ENCODE measurements around the gene TMEM217. TPM values are rescaled to one million over a fixed set of nuclear protein-coding genes. Genes with fewer than 3 reads are reported as not detected.
A peak's percentile ranks its signal among the peaks of the same experiment; 100 is the strongest.
"Not testable (repeated sequence)": the region's sequence is repeated elsewhere in the genome, so short reads cannot be mapped to it uniquely, and the experiment has no call there.

TMEM217 gene
- 1 to 10 TPM; 2.0 to 9.6 TPM for total RNA-seq

- peak within 1 kb of the TSS; percentile 98 to 99 for H3K27ac Mint-ChIP-seq
- ATAC-seq, result peak; percentile 93 to 99
- H3K9me3 Mint-ChIP-seq, result peaks cover 0 to 3% of the 10 kb centered on the region in 2 donors
- H3K36me3 Mint-ChIP-seq, result peaks cover 5 to 28% of the 10 kb centered on the region in 2 donors
- peak; percentile 95 to 97 for DNase-seq (ENCODE audit: low spot score in 2 of 2)
Measured at GRCh38 chr6:37257634-37258404, at the start of gene TMEM217, which contains the start of gene TBC1D22B. Gene TMEM217, minus strand, starts transcription at chr6:37258144. Its CDS starts 39,114 bp downstream, at chr6:37219030. Gene TBC1D22B, plus strand, starts transcription at chr6:37257772. Its CDS starts 146 bp downstream, at chr6:37257918.

- H3K27ac Mint-ChIP-seq; H3K36me3 Mint-ChIP-seq; H3K9me3 Mint-ChIP-seq; ATAC-seq; DNase-seq (ENCODE audit: low spot score in 2 of 2): not testable (repeated sequence)
Measured at GRCh38 chr6:37307484-37307883, 49.5 kb upstream of the TMEM217 start.

GRCh38 chr6:37306624-37307222 lies 48.8 kb upstream of the TMEM217 start:
- H3K36me3 Mint-ChIP-seq, result no peaks in the 10 kb centered on the region
- no peak for ATAC-seq

GRCh38 chr6:37305841-37306425 lies 48.0 kb upstream of the TMEM217 start:
- Mint-ChIP-seq H3K9me3 (no peaks in the 10 kb centered on the region), H3K27ac (peak overlapping the region in 1 of 2 donors; percentile 58), H3K36me3 (no peaks in the 10 kb centered on the region)
- DNase-seq (ENCODE audit: low spot score in 2 of 2) (no peak), ATAC-seq (no peak)

More at GRCh38 chr6:37306624-37307222, 48.8 kb upstream of the TMEM217 start:
- Mint-ChIP-seq H3K27ac (peak overlapping the region in 1 of 2 donors; percentile 58), H3K9me3 (no peaks in the 10 kb centered on the region)
- no peak for DNase-seq (ENCODE audit: low spot score in 2 of 2)

- ATAC-seq (no peak), DNase-seq (ENCODE audit: low spot score in 2 of 2) (no peak)
- Mint-ChIP-seq H3K36me3 (no peaks in the 10 kb centered on the region), H3K27ac (no peak overlapping the region), H3K9me3 (no peaks in the 10 kb centered on the region)
Measured at GRCh38 chr6:37304766-37305165, 46.8 kb upstream of the TMEM217 start.

GRCh38 chr6:37303891-37304503 lies 46.1 kb upstream of the TMEM217 start:
- no peaks in the 10 kb centered on the region for H3K36me3 Mint-ChIP-seq
- ATAC-seq (peak; percentile 40 to 61), DNase-seq (ENCODE audit: low spot score in 2 of 2) (no peak)
- no peaks in the 10 kb centered on the region for H3K9me3 Mint-ChIP-seq
- H3K27ac Mint-ChIP-seq, result no peak overlapping the region

GRCh38 chr6:37303091-37303660 lies 45.2 kb upstream of the TMEM217 start:
- no peak for DNase-seq (ENCODE audit: low spot score in 2 of 2)
- ATAC-seq, result no peak
- Mint-ChIP-seq H3K9me3 (no peaks in the 10 kb centered on the region), H3K27ac (no peak overlapping the region), H3K36me3 (peaks cover 0 to under 1% of the 10 kb centered on the region in 2 donors)

GRCh38 chr6:37302086-37302686 lies 44.2 kb upstream of the TMEM217 start:
- no peak overlapping the region for H3K27ac Mint-ChIP-seq
- no peaks in the 10 kb centered on the region for H3K9me3 Mint-ChIP-seq
- H3K36me3 Mint-ChIP-seq, result peaks cover 0 to 10% of the 10 kb centered on the region in 2 donors
- no peak for DNase-seq (ENCODE audit: low spot score in 2 of 2)
- no peak for ATAC-seq

GRCh38 chr6:37299990-37300389 lies 42.0 kb upstream of the TMEM217 start:
- no peaks in the 10 kb centered on the region for H3K9me3 Mint-ChIP-seq
- ATAC-seq (no peak), DNase-seq (ENCODE audit: low spot score in 2 of 2) (no peak)
- no peak overlapping the region for H3K27ac Mint-ChIP-seq
- peaks cover 5 to 27% of the 10 kb centered on the region in 2 donors for H3K36me3 Mint-ChIP-seq

- Mint-ChIP-seq H3K36me3 (peaks cover 5 to 27% of the 10 kb centered on the region in 2 donors), H3K9me3 (no peaks in the 10 kb centered on the region), H3K27ac (no peak overlapping the region)
- no peak for ATAC-seq
- no peak for DNase-seq (ENCODE audit: low spot score in 2 of 2)
Measured at GRCh38 chr6:37298958-37299357, 41.0 kb upstream of the TMEM217 start.

- peaks cover 5 to 35% of the 10 kb centered on the region in 2 donors for H3K36me3 Mint-ChIP-seq
- H3K27ac Mint-ChIP-seq; H3K9me3 Mint-ChIP-seq; DNase-seq (ENCODE audit: low spot score in 2 of 2); ATAC-seq: not testable (repeated sequence)
Measured at GRCh38 chr6:37297637-37298036, 39.7 kb upstream of the TMEM217 start.

- peak overlapping the region in 1 of 2 donors; percentile 18 for H3K27ac Mint-ChIP-seq
- ATAC-seq, result no peak
- DNase-seq (ENCODE audit: low spot score in 2 of 2), result no peak
- no peaks in the 10 kb centered on the region for H3K9me3 Mint-ChIP-seq
- peaks cover 18 to 55% of the 10 kb centered on the region in 2 donors for H3K36me3 Mint-ChIP-seq
Measured at GRCh38 chr6:37293426-37293825, 35.5 kb upstream of the TMEM217 start.

GRCh38 chr6:37289931-37290330 lies 32.0 kb upstream of the TMEM217 start:
- ATAC-seq, result peak; percentile 76 to 89
- Mint-ChIP-seq H3K9me3 (no peaks in the 10 kb centered on the region), H3K27ac (peak overlapping the region; percentile 24 to 43), H3K36me3 (peaks cover 13 to 46% of the 10 kb centered on the region in 2 donors)
- DNase-seq (ENCODE audit: low spot score in 2 of 2), result no peak

- peaks cover 18 to 48% of the 10 kb centered on the region in 2 donors for H3K36me3 Mint-ChIP-seq
- DNase-seq (ENCODE audit: low spot score in 2 of 2), result no peak
- no peak for ATAC-seq
Measured at GRCh38 chr6:37288247-37288646, 30.3 kb upstream of the TMEM217 start.

GRCh38 chr6:37287519-37288157 lies 29.7 kb upstream of the TMEM217 start:
- Mint-ChIP-seq H3K9me3 (no peaks in the 10 kb centered on the region), H3K36me3 (peaks cover 22 to 52% of the 10 kb centered on the region in 2 donors), H3K27ac (no peak overlapping the region)
- DNase-seq (ENCODE audit: low spot score in 2 of 2) (no peak), ATAC-seq (no peak)

More at GRCh38 chr6:37288247-37288646, 30.3 kb upstream of the TMEM217 start:
- H3K9me3 Mint-ChIP-seq, result no peaks in the 10 kb centered on the region
- no peak overlapping the region for H3K27ac Mint-ChIP-seq
